H1 (cell line): ENCODE results near the gene GNG12.
A peak's percentile ranks its signal among the peaks of the same experiment; 100 is the strongest.

Source experiments
- ATF3 ChIP-seq: IDR thresholded peaks from 2 replicates; pipeline ENCODE4 v1.6.1; 2011; ENCODE audit warnings: low read depth, mild to moderate bottlenecking, low read length; ENCODE audit not compliant: insufficient read depth
- EZH2 ChIP-seq: fragments of 200-600 bp; sonication (generic); IDR thresholded peaks from 2 replicates; pipeline ENCODE4 v1.7.1; 2012; ENCODE audit warnings: low read depth, mild to moderate bottlenecking, moderate library complexity, low read length, inconsistent platforms; ENCODE audit not compliant: severe bottlenecking
- JUN ChIP-seq: IDR thresholded peaks from 2 replicates; pipeline ENCODE4 v1.6.1; 2011; ENCODE audit warnings: low read depth, mild to moderate bottlenecking, improper control_type of control experiment, low read length
- MAFK ChIP-seq: IDR thresholded peaks from 2 replicates; pipeline ENCODE4 v1.6.1; 2012; ENCODE audit warnings: low read depth, mild to moderate bottlenecking, improper control_type of control experiment, low read length
- RNF2 ChIP-seq: fragments of 200-900, 300-1000 bp; sonication (generic); IDR thresholded peaks from 2 replicates; pipeline ENCODE4 v1.7.1; 2016; ENCODE audit warnings: borderline replicate concordance, low read depth, mild to moderate bottlenecking, antibody characterized with exemption, low read length; ENCODE audit not compliant: poor library complexity, severe bottlenecking; ENCODE audit errors: missing control alignments
- SIN3A ChIP-seq, 2 experiments: IDR thresholded peaks in 1 of 2; conservative IDR thresholded peaks in 1 of 2; 2 replicates each; pipeline ENCODE4 v1.6.1; 2011 to 2012; ENCODE audit warnings: low read length in 2 of 2, improper control_type of control experiment in 1 of 2, low read depth in 1 of 2, mild to moderate bottlenecking in 1 of 2
- SUZ12 ChIP-seq: fragments of 200-600 bp; sonication (generic); IDR thresholded peaks from 2 replicates; pipeline ENCODE4 v1.6.1; 2012; ENCODE audit warnings: mild to moderate bottlenecking, inconsistent platforms, low read length, moderate library complexity, mixed read lengths
- ZNF274 ChIP-seq: IDR thresholded peaks from 2 replicates; pipeline ENCODE4 v1.7.0; 2012; ENCODE audit warnings: low read length, borderline replicate concordance; ENCODE audit errors: extremely low read depth
- TF ChIP-seq, protein P1 (sequence below), 3 experiments: IDR thresholded peaks; 1 replicate in 2 of 3; 2 replicates in 1 of 3; pipeline versions ENCODE4 v1.5.1 to v1.6.1; 2011; ENCODE audit warnings: low read length in 3 of 3, mild to moderate bottlenecking in 3 of 3, inconsistent platforms in 2 of 3, low read depth in 1 of 3, moderate library complexity in 1 of 3; ENCODE audit not compliant: insufficient read depth in 1 of 3; ENCODE audit errors: control extremely low read depth in 1 of 3

DNA sequence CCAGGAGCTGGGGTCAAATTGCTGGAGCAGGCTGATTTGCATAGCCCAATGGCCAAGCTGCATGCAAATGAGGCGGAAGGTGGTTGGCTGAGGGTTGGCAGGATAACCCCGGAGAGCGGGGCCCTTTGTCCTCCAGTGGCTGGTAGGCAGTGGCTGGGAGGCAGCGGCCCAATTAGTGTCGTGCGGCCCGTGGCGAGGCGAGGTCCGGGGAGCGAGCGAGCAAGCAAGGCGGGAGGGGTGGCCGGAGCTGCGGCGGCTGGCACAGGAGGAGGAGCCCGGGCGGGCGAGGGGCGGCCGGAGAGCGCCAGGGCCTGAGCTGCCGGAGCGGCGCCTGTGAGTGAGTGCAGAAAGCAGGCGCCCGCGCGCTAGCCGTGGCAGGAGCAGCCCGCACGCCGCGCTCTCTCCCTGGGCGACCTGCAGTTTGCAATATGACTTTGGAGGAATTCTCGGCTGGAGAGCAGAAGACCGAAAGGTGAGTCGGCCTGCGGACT, 148.2 kb downstream of the GNG12 start, which contains the start of gene GADD45A:
- TF ChIP-seq, protein P1, sequence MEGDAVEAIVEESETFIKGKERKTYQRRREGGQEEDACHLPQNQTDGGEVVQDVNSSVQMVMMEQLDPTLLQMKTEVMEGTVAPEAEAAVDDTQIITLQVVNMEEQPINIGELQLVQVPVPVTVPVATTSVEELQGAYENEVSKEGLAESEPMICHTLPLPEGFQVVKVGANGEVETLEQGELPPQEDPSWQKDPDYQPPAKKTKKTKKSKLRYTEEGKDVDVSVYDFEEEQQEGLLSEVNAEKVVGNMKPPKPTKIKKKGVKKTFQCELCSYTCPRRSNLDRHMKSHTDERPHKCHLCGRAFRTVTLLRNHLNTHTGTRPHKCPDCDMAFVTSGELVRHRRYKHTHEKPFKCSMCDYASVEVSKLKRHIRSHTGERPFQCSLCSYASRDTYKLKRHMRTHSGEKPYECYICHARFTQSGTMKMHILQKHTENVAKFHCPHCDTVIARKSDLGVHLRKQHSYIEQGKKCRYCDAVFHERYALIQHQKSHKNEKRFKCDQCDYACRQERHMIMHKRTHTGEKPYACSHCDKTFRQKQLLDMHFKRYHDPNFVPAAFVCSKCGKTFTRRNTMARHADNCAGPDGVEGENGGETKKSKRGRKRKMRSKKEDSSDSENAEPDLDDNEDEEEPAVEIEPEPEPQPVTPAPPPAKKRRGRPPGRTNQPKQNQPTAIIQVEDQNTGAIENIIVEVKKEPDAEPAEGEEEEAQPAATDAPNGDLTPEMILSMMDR (IDR thresholded peaks at IDR 0.05; ENCODE audit: control extremely low read depth in 1 of 3, insufficient read depth in 1 of 3, low read depth in 1 of 3, low read length in 3 of 3), result no peak
- TF ChIP-seq SUZ12 (no peak), ZNF274 (no peak), MAFK (no peak), JUN (no peak), EZH2 (no peak), ATF3 (no peak), RNF2 (no peak), SIN3A (conservative IDR thresholded peaks at IDR 0.05 in 1 of 2, IDR thresholded peaks at IDR 0.05 in 1 of 2; ENCODE audit: low read depth in 1 of 2, low read length in 2 of 2) (0 out of 4 replicates have a peak, but pooled peaks of 1 of the 2 experiments have one; percentile 42)
